ENCODE data around the gene GCH1. TPM values are rescaled to one million over a fixed set of nuclear protein-coding genes. Genes with fewer than 3 reads are reported as not detected.

The GCH1 gene
- total RNA-seq, 2 experiments from 2014 or later = 35.4 to 38.1 TPM

GRCh38 chr14:54882521-54882920 lies 20.1 kb downstream of the GCH1 start:
- ATAC-seq (no peak), DNase-seq (no peak)
- ChIA-PET CTCF (interaction anchor here (1.3 to 6.0 kb wide), 4 partner anchors 8 to 28 kb away, joined by 4 to 40 read pairs (median 8); partner anchors contain the start of gene GCH1), POLR2A (interaction anchor here (0.7 to 2.3 kb wide), 5 partner anchors 8 to 220 kb away, joined by 3 to 22 read pairs (median 4); partner anchors contain the start of gene GCH1)
- no peaks in the 10 kb centered on the region for H3K9me3 Mint-ChIP-seq
- intact Hi-C loops (cut with micrococcal nuclease) = loop anchor here (10.0 kb wide), 1 partner anchor 318 kb away; the partner anchor contains the start of gene SAMD4A
- peak overlapping the region; percentile 77 for H3K4me3 Mint-ChIP-seq
- peak overlapping the region; percentile 97 for H3K27ac Mint-ChIP-seq
- peaks cover 34% of the 10 kb centered on the region for H3K4me1 Mint-ChIP-seq (ENCODE audit: low read depth)
- peaks cover 9% of the 10 kb centered on the region for H3K36me3 Mint-ChIP-seq (ENCODE audit: low read depth)
- H3K27me3 Mint-ChIP-seq = no peaks in the 10 kb centered on the region
- TF ChIP-seq CTCF (IDR thresholded peaks at IDR 0.05) = no peak

GRCh38 chr14:54881761-54882401 lies 20.7 kb downstream of the GCH1 start:
- intact Hi-C loops (cut with micrococcal nuclease) = loop anchor here (10.0 kb wide), 1 partner anchor 317 kb away; the partner anchor contains the start of gene SAMD4A
- Mint-ChIP-seq H3K4me3 (peak overlapping the region; percentile 77), H3K36me3 (ENCODE audit: low read depth) (peaks cover 9% of the 10 kb centered on the region), H3K9me3 (no peaks in the 10 kb centered on the region), H3K27me3 (no peaks in the 10 kb centered on the region), H3K4me1 (ENCODE audit: low read depth) (peaks cover 39% of the 10 kb centered on the region), H3K27ac (peak overlapping the region; percentile 97)
- ChIA-PET CTCF (interaction anchor here (0.9 to 6.0 kb wide), 10 partner anchors 9 to 318 kb away, joined by 3 to 40 read pairs (median 5); partner anchors contain the start of gene GCH1), POLR2A (interaction anchor here (1.0 to 2.3 kb wide), 8 partner anchors 9 to 314 kb away, joined by 3 to 22 read pairs (median 4); partner anchors contain the start of gene GCH1)
- ATAC-seq = peak; percentile 74
- peak; percentile 56 for DNase-seq
- no peak for TF ChIP-seq CTCF (IDR thresholded peaks at IDR 0.05)

- Mint-ChIP-seq H3K27ac (peak overlapping the region; percentile 97), H3K36me3 (ENCODE audit: low read depth) (peaks cover 9% of the 10 kb centered on the region), H3K4me1 (ENCODE audit: low read depth) (peaks cover 40% of the 10 kb centered on the region), H3K9me3 (no peaks in the 10 kb centered on the region), H3K4me3 (peak overlapping the region; percentile 77), H3K27me3 (no peaks in the 10 kb centered on the region)
- intact Hi-C loops (cut with micrococcal nuclease) = loop anchor here (10.0 kb wide), 1 partner anchor 316 kb away; the partner anchor contains the start of gene SAMD4A
- CTCF ChIA-PET = interaction anchor here (0.9 to 6.0 kb wide), 10 partner anchors 9 to 317 kb away, joined by 3 to 40 read pairs (median 5); partner anchors contain the start of gene GCH1
- DNase-seq (peak; percentile 45), ATAC-seq (peak; percentile 61)
- TF ChIP-seq CTCF (IDR thresholded peaks at IDR 0.05) = no peak
- POLR2A ChIA-PET = interaction anchor here (0.8 to 2.3 kb wide), 8 partner anchors 9 to 313 kb away, joined by 3 to 22 read pairs (median 4); partner anchors contain the start of gene GCH1
These were observed 21.3 kb downstream of the GCH1 start for GRCh38 chr14:54881235-54881760.

- CTCF ChIA-PET = interaction anchor here (3.8 kb wide), 1 partner anchor 25 kb away, joined by 13 read pairs; the partner anchor contains the start of gene GCH1
- DNase-seq (no peak), ATAC-seq (no peak)
- Mint-ChIP-seq H3K4me1 (ENCODE audit: low read depth) (peaks cover 29% of the 10 kb centered on the region), H3K27me3 (no peaks in the 10 kb centered on the region), H3K4me3 (no peak overlapping the region), H3K36me3 (ENCODE audit: low read depth) (peaks cover 9% of the 10 kb centered on the region), H3K27ac (no peak overlapping the region), H3K9me3 (no peaks in the 10 kb centered on the region)
- TF ChIP-seq CTCF (IDR thresholded peaks at IDR 0.05) = no peak
- intact Hi-C loops (cut with micrococcal nuclease) = no loop called here
- POLR2A ChIA-PET = interaction anchor here (0.7 to 2.5 kb wide), 2 partner anchors 21 to 149 kb away, joined by 3 to 7 read pairs; partner anchors contain the start of genes SOCS4 and WDHD1
These were observed 25.0 kb downstream of the GCH1 start for GRCh38 chr14:54877703-54878021.

All from activated CD8-positive, alpha-beta T cell treated with anti-CD3 and anti-CD28 coated beads for 36 hours (primary cell).